T1000 (cell line): ENCODE measurements around the gene KIFC1.
A peak's percentile ranks its signal among the peaks of the same experiment; 100 is the strongest.
"Not testable (repeated sequence)": the region's sequence is repeated elsewhere in the genome, so short reads cannot be mapped to it uniquely, and the experiment has no call there.

Source experiments
- DNase-seq: peaks from one replicate; lab custom pipeline; 2025; ENCODE audit warnings: mixed read lengths; lab: John Stamatoyannopoulos, UW

KIFC1 gene, protein sequence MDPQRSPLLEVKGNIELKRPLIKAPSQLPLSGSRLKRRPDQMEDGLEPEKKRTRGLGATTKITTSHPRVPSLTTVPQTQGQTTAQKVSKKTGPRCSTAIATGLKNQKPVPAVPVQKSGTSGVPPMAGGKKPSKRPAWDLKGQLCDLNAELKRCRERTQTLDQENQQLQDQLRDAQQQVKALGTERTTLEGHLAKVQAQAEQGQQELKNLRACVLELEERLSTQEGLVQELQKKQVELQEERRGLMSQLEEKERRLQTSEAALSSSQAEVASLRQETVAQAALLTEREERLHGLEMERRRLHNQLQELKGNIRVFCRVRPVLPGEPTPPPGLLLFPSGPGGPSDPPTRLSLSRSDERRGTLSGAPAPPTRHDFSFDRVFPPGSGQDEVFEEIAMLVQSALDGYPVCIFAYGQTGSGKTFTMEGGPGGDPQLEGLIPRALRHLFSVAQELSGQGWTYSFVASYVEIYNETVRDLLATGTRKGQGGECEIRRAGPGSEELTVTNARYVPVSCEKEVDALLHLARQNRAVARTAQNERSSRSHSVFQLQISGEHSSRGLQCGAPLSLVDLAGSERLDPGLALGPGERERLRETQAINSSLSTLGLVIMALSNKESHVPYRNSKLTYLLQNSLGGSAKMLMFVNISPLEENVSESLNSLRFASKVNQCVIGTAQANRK

DNA sequence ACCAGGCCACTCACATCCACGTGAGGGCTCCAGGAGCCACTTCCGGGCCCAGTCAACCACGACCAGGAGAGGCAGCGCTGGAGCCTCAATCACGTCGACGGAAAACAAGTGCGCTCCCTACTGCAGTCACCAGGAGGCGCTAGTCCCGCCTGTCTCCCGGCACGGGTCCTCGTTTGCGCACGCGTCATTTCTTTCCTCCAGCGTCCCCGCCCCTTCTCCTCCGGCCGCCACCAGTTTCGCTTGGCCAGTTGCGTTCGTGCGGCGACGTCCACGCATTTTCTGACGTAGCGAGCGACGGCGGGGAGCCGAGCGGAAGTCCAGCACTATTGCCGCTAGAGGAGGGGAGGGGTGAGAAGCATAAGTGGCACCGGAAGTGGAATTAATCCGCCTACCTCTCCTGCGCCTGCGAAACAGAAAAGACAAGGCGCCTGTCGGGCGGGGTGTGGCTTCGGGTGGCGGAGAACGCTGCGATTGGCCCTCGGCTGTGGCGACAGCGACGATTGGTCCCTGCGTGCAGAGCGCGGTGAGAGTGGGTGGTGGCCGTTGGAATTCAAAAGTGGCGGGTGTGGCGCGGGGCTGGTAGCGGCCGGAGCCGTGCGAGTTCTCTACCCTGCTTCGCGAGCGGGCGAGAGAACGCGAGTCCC, at the start of gene KIFC1:
KIFC1 (plus strand) TSS at position 546 of the 644 bp plus-strand sequence. CDS start 163 bp downstream, outside the sequence.
- peak; percentile 99 for DNase-seq

DNA sequence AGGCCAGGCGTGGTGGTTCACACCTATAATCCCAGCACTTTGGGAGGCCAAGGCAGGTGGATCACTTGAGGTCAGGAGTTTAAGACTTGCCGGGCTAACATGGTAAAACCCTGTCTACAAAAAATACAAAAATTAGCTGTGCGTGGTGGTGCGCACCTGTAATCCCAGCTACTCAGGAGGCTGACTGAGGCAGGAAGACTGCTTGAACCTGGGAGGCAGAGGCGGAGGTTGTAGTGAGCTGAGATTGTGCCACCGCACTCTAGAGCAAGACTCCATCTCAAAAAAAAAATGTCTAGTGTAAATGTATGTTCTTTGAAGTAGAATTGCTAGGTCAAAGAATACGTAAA, 48.0 kb upstream of the KIFC1 start:
- not testable (repeated sequence) for DNase-seq

DNA sequence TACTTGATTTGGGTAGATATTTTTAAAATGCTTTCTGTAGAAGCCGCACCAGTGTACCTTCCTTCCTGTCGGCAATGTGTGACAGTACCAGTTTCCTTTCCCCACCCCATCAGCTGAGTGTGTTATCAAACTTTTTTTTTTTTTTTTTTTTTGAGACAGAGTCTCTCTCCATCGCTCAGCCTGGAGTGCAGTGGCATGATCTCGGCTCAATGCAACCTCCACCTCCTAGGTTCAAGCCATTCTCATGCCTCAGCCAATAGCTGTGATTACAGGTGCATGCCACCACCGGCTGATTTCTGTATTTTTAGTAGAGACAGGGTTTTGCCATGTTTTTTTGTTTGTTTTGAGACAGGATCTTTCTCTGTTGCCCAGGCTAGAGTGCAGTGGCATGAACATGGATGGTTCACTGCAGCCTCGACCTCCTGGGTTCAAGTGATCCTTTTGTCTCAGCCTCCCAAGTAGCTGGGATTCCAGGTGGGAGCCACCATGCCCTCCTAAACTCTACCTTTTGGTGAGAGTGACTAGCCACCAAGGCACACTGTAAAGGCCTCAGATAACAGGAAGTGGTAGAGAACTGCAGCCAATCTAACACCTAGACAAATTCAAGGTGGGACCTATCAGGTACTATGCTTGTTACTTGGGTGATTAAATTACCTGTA, 47.5 kb upstream of the KIFC1 start:
- DNase-seq, result no peak

DNA sequence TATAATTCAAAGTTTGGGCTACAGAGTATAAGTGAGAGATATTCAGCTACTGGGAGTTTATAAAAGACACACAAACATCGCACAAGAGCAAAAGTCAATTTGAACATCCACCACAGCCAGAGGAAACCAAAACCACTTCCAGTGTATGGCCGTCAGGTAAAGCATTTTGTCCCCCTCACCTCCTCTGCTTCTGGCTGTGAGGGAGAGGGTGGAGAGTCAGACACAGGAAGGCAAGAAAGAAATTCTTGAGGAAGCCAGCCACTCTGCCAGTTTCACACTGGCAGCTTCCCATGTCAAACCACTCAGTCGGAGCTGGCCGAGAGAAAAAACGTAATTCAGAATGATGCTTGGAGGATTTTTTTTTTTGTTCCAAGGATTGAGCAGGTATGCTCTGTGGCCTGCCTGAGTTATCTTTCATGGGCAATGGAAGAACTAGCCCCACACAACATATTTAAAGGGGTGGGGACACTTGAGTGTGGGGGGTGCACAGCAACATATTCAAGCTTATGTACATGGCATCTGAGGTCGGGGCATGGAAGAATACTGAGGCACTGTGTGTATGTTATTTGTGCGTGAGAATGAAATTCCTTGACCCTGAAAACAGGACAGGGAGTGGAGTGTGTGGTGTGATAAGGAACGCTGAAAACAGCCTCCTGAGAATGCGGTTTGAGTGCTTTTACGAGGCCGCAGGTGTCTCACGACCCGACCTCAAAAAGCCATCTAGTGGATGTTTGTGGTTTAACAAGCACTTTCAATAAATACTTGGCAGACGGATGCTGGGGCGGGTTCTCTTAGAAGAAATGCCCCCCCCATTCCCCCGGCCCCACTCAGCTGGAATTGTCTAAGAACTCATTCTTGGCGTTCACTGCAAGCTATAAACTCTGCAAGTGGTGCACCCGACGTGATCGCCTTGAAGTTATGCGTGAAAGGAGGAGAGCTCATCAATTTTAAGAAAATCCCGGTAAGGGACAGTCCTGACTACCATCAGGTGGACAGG, 46.6 kb upstream of the KIFC1 start:
- peak; percentile 41 for DNase-seq

DNA sequence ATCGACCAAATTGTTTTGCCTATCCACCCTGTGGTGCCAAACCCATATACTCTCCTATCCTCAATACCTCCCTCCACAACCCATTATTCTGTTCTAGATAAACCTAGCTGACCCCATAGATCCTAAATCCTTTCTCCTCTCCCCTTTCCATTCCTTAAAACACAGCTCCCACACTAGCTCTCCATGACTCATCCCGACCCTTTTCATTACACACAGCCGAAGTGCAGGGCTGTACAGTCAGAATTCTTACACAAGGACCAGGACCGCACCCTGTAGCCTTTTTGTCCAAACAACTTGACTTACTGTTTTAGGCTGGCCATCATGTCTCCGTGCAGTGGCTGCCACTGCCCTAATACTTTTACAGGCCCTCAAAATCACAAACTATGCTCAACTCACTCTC, 44.7 kb upstream of the KIFC1 start:
- not testable (repeated sequence) for DNase-seq

DNA sequence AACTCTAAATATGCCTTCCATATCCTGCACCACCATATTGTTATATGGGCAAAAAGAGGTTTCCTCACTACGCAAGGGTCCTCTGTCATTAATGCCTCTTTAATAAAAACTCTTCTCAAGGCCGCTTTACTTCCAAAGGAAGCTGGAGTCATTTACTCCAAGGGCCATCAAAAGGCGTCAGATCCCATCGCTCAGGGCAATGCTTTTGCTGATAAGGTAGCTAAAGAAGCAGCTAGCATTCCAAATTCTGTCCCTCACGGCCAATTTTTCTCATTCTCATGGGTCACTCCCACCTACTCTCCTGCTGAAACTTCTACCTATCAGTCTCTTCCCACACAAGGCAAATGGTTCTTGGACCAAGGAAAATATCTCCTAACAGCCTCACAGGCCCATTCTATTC, 43.8 kb upstream of the KIFC1 start:
- DNase-seq, result no peak

DNA sequence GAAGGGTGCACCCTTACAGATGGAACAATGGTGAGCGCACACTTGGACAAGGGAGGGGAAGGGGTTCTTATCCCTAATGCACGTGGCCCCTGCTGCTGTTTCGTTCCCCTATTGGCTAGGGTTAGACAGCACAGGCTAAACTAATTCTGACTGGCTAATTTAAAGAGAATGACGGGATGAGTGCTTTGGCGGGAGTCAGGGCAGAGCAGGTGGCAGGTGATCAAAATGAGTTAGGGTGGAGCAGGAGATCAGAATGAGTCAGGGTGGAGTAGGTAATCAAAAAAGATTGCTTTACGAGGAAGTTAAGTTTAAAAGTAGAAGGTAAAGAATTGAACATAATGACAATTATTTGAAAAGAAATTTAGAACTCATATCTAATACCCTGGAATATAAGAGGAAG, 35.8 kb upstream of the KIFC1 start:
- not testable (repeated sequence) for DNase-seq

DNA sequence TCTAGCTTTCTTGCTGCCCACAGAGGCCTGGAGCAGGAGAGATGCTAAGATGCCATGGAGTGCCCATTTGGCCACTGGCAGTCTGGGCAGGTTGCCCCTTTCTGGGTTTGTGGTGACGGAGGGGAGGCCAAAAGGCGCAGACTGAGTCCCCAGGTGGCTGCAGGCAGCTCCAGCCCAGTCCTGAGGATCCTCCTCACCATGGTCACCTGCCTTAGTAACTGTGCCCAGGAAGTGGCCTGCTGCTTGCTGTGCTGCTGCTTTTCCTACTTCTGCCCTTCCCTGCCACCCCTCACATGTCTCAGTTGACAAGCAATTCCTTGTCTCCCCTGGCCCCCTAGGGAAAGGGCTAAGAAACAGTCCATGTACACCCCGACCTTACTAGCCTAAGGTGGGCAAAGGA, 35.3 kb upstream of the KIFC1 start:
- no peak for DNase-seq

DNA sequence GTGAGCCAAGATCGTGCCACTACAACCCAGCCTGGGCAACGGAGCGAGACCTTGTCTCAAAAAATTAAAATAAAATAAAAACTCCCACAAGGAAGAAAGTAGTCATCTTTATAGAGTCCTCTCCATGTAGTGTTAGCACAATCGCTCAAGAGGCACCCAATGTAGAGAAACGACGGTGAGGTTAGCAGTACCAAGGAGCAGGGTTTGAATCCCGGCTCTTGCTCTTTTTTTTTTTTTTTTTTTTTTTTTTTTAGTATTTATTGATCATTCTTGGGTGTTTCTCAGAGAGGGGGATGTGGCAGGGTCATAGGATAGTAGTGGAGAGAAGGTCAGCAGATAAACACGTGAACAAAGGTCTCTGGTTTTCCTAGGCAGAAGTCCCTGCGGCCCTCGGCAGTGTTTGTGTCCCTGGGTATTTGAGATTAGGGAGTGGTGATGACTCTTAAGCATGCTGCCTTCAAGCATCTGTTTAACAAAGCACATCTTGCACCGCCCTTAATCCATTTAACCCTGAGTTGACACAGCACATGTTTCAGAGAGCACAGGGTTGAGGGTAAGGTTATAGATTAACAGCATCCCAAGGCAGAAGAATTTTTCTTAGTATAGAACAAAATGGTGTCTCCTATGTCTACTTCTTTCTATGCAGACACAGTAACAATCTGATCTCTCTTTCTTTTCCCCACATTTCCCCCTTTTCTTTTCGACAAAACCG, 34.3 kb upstream of the KIFC1 start:
- not testable (repeated sequence) for DNase-seq

DNA sequence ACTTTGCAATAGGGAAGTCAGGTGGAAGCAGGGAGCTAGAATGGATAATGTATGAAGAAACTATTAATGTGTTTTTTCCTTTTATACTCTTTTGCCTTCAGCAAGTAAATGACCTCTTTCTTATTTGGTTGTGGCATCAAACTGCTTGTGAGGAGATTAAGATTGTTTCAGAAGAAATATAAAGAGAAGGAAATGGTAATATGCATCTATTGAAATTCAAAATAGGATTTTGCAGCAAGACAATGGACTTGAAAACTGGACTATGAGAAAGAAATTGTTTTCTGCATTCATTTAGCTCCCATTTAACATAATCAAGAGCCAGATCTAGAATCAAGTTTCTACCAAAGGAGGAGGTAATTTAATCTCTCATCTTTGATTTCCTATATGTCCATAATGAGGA, 32.3 kb upstream of the KIFC1 start:
- no peak for DNase-seq

DNA sequence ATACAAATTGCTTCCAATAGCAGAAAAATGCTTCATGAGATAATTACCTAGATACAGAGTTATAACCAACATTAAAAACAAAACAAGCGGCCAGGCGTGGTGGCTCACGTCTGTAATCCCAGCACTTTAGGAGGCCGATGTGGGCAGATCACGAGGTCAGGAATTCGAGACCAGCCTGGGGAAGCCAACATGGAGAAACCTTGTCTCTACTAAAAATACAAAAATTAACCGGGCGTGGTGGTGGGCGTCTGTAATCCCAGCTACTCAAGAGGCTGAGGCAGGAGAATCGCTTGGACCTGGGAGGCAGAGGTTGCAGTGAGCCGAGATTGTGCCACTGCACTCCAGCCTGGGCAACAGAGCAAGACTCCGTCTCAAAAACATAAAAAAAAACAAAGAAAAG, 28.1 kb upstream of the KIFC1 start:
- DNase-seq, result not testable (repeated sequence)

DNA sequence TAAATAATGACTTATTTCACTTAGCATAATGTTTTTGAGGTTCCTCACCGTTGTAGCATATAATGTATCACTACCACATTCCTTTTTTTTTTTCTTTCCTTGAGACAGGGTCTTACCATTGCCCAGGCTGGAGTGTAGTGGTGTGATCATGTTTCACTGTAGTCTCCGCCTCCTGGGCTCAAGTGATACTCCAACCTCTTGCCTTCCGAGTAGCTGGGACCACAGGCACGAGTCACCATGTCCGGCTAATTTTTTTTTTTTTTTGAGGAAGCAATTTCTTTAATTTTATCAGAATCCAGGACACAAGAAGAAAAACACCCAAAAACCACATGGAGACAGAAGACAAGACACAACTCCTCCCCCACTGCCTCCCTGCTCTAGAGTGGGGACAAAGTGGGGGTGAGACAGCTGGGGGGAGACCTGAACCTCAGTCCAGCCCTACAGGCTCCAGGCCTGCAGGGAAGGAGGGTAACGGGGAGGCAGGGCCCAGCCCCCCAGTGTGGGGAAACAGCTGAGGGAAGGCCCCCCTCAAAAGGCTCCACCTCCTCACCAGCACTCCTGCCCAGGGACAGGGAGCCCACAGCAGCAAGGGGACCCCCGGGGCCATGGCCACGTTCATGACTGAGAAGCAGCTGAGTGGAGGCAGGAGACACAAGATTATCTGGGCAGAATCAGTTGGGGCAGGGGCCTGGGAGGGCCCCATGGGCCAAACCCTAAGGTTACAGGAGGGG, 27.0 kb upstream of the KIFC1 start:
- not testable (repeated sequence) for DNase-seq

DNA sequence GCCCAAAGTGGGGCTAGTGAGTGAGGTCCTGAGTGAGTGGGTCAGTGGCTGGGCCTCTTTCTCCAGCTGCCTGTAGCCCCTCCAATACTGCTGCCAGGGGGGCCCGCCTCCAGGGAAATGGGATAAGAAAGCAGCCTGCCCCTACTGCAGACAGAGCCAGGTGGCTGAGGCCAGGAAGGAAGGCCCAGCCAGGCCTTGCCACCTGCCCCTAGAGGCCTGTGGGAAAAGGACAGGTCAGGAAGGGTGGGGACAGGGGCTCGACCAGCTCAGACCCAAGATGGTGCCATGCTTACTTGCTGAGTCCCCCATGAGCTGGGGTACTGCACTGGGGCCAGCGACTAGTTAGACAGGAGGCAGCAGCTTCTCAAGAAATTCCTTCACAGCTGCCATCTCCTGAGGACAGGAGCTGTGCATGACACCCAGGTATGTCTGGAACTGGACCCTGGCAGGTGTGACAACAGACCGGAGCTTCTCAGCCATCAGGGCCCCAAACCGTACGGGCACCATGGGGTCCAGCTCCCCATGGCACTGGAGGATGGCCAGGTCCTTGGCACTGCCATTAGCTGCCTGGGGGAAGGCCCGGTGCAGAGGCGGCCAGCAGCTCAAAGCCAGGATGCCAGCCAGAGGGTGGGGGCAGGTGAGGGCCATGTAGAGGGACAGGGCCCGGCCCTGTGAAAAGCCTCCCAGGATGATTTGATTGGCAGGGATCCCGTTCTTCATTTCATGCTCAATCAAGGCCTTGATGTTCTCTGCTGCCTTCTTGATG, 26.2 kb upstream of the KIFC1 start:
- DNase-seq, result not testable (repeated sequence)

DNA sequence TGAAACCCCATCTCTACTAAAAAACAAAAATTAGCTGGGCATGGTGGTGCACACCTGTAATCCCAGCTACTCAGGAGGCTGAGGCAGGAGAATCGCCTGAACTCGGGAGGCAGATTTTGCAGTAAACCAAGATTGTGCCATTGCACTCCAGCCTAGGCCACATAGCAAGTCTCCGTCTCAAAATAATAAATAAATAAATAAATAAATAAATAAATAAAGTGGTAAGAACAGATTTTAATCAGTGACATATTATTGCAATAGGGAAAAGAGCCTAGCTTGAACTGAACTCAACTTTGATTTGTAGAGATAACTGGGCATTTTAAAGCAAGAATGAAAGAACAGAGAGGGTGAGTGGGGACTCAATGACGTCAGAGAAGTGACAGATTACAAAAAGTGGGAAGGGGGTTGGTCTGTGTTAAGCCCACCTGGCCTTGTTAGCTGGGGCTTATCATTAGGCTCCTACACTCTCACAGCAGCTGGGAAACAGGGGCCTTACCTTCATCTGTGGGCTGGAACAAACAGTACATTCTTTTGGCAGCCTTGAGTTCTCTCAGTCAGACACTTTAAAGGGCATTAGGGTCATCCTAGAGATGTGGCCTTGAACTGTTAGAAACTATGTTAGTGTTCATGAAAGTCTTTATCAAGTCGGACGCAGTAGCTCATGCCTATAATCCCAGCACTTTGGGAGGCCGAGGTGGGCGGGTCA, 24.5 kb upstream of the KIFC1 start:
- DNase-seq, result no peak

DNA sequence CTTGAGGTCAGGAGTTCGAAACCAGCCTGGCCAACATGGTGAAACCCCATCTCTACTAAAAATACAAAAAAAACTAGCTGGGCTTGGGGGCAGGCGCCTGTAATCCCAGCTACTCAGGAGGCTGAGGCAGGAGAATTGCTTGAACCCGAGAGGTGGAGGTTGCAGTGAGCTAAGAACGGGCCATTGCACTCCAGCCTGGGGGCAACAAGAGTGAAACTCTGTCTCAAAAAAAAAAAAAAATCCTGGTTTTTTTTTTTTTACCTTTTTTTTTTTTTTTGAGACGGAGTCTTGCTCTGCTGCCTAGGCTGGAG, 24.0 kb upstream of the KIFC1 start:
- not testable (repeated sequence) for DNase-seq

DNA sequence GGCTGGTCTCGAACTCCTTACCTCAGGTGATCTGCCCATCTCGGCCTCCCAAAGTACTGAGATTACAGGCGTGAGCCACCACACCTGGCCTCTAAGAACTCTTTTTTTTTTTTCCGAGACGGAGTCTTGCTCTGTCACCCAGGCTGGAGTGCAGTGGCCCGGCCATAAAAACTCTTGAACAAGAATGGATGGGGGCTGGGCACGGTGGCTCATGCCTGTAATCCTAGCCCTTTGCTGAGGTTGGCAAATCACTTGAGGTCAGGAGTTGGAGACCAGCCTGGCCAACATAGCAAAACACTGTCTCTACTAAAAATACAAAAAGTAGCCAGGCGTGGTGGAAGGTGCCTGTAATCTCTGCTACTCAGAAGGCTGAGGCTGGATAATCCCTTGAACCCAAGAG, 19.7 kb upstream of the KIFC1 start:
- DNase-seq, result not testable (repeated sequence)

DNA sequence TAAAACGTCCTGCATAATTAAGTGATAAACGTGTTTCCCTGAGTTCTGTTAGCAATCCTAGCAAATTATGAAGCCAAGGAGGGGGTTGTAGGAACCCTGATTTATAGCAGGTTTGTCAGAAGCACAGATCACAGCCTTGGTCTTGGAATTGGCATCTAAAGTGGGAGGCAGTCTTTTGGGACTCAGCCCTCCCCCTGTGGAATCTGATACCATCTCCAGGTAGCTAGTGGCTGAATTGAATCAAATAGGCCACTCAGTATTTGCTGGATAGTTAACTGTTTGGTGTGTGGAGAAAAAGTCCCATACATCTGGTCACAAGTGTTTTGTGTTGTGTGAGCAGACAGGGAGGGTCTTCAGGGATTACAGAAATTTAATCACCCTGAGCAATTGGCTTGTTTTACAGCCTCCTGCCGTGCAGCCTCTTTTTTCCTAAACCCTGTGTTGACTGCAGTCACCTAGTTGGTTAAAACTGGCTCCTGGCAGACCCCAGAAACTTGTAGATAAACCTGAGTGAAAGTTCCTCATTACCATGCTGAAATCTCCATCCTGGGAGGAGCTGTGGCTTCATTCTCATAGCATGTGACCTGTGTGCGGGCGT, 19.0 kb upstream of the KIFC1 start:
- DNase-seq, result no peak
